Hepatocyte (in vitro differentiated cells): ENCODE measurements around the gene TTLL3. TPM values are rescaled to one million over a fixed set of nuclear protein-coding genes. Genes with fewer than 3 reads are reported as not detected.

Source experiments
- DNase-seq: peaks from one replicate; pipeline ENCODE4 v3.0.0-alpha.2; 2016; ENCODE audit warnings: low spot score
- H2AFZ ChIP-seq: fragments of 200-600 bp; sonication (generic); 2 replicates; pipeline ENCODE4 v1.6.0; 2016; ENCODE audit warnings: antibody characterized with exemption, mild to moderate bottlenecking
- H3K27ac ChIP-seq: fragments of 200-600 bp; sonication (generic); 2 replicates; pipeline ENCODE4 v1.5.1; 2016; ENCODE audit warnings: mild to moderate bottlenecking
- H3K27me3 ChIP-seq: fragments of 200-600 bp; sonication (generic); 2 replicates; pipeline ENCODE4 v1.6.1; 2016
- H3K36me3 ChIP-seq: fragments of 200-600 bp; sonication (generic); replicated peaks from 2 replicates; pipeline ENCODE4 v1.5.1; 2016; ENCODE audit warnings: low read depth; ENCODE audit not compliant: insufficient read depth
- H3K4me1 ChIP-seq: fragments of 200-600 bp; sonication (generic); 2 replicates; pipeline ENCODE4 v1.5.1; 2016; ENCODE audit warnings: mild to moderate bottlenecking, moderate library complexity; ENCODE audit not compliant: insufficient read depth
- H3K4me2 ChIP-seq: fragments of 200-600 bp; sonication (generic); 2 replicates; pipeline ENCODE4 v1.6.0; 2016
- H3K4me3 ChIP-seq: fragments of 200-600 bp; sonication (generic); 2 replicates; pipeline ENCODE4 v1.5.1; 2016; ENCODE audit warnings: mild to moderate bottlenecking
- H3K79me2 ChIP-seq: fragments of 200-600 bp; sonication (generic); 2 replicates; pipeline ENCODE4 v1.6.0; 2017; ENCODE audit warnings: mild to moderate bottlenecking
- H3K9me2 ChIP-seq: fragments of 200-600 bp; sonication (generic); replicated peaks from 2 replicates; pipeline ENCODE4 v1.6.0; 2017; ENCODE audit warnings: mild to moderate bottlenecking; ENCODE audit not compliant: insufficient read depth
- H3K9me3 ChIP-seq: fragments of 200-600 bp; sonication (generic); 2 replicates; pipeline ENCODE4 v1.5.1; 2016; ENCODE audit warnings: low read depth, mild to moderate bottlenecking
- H4K20me1 ChIP-seq: fragments of 200-600 bp; sonication (generic); 2 replicates; pipeline ENCODE4 v1.6.0; 2016; ENCODE audit warnings: mild to moderate bottlenecking; ENCODE audit not compliant: insufficient read depth, poor library complexity, severe bottlenecking
- CTCF ChIP-seq: fragments of 200-600 bp; sonication (generic); IDR thresholded peaks from 2 replicates; pipeline ENCODE4 v1.5.1; 2016; ENCODE audit warnings: antibody characterized with exemption, mild to moderate bottlenecking; ENCODE audit not compliant: poor library complexity
- EZH2 ChIP-seq: fragments of 200-600 bp; sonication (generic); IDR thresholded peaks from 2 replicates; pipeline ENCODE4 v1.6.1; 2016; ENCODE audit warnings: antibody characterized with exemption, mild to moderate bottlenecking, borderline replicate concordance
- EZH2phosphoT487 ChIP-seq: fragments of 200-600 bp; sonication (generic); IDR thresholded peaks from one replicate; pipeline ENCODE4 v1.6.1; 2018; ENCODE audit warnings: antibody characterized with exemption, mild to moderate bottlenecking, low read depth, moderate library complexity; ENCODE audit not compliant: unreplicated experiment, severe bottlenecking
- WGBS: methylation state at CpG from one replicate; pipeline ENCODE4 v1.1.6; 2016; ENCODE audit warnings: low lambda C conversion rate; ENCODE audit errors: missing lambda C conversion rate; 5-methylcytosine and 5-hydroxymethylcytosine counted together
- polyA plus RNA-seq: library from polyadenylated mRNA; unstranded; fragments of >200 nt; fragmentation: Nextera tagmentation; extraction: Ambion mirVana; gene quantifications from 2 replicates; pipeline ENCODE4 v1.2.1, GENCODE V29; 2016
- total RNA-seq: library from RNA; depleted of rRNA; stranded (reverse); fragments of >200 nt; gene quantifications from 2 replicates; pipeline ENCODE4 v1.2.3, GENCODE V29; 2014

The TTLL3 gene
- total and polyA plus RNA-seq, 2 experiments from 2014 or later, result 21.5 to 27.4 TPM

GRCh38 chr3:9776896-9777693, 33.0 kb upstream of the TTLL3 start:
- Histone ChIP-seq H2AFZ (no peak overlapping the region), H3K9me2 (no peaks in the 10 kb centered on the region), H3K9me3 (no peaks in the 10 kb centered on the region), H3K27ac (no peak overlapping the region), H3K4me1 (no peaks in the 10 kb centered on the region), H3K36me3 (no peaks in the 10 kb centered on the region), H4K20me1 (no peaks in the 10 kb centered on the region), H3K79me2 (no peaks in the 10 kb centered on the region), H3K4me3 (no peak overlapping the region), H3K27me3 (no peaks in the 10 kb centered on the region), H3K4me2 (no peak overlapping the region)
- 85% methylated on average over 5 of the region's 5 CpGs for WGBS
- no peak for DNase-seq
- no peak for TF ChIP-seq EZH2
- no peak for TF ChIP-seq CTCF
- no peak for TF ChIP-seq EZH2phosphoT487

GRCh38 chr3:9777694-9778021, 32.4 kb upstream of the TTLL3 start:
- Histone ChIP-seq H3K4me2 (no peak overlapping the region), H3K4me3 (no peak overlapping the region), H3K4me1 (no peaks in the 10 kb centered on the region), H4K20me1 (no peaks in the 10 kb centered on the region), H3K9me3 (no peaks in the 10 kb centered on the region), H3K27ac (no peak overlapping the region), H3K9me2 (no peaks in the 10 kb centered on the region), H3K79me2 (no peaks in the 10 kb centered on the region), H2AFZ (no peak overlapping the region), H3K27me3 (no peaks in the 10 kb centered on the region), H3K36me3 (no peaks in the 10 kb centered on the region)
- DNase-seq, result no peak
- TF ChIP-seq EZH2, result no peak
- no peak for TF ChIP-seq EZH2phosphoT487
- TF ChIP-seq CTCF, result no peak
- 100% methylated on average over 1 of the region's 1 CpG for WGBS

GRCh38 chr3:9778143-9779074, 31.7 kb upstream of the TTLL3 start:
- H3K36me3 ChIP-seq, result no peaks in the 10 kb centered on the region
- H3K4me2 ChIP-seq, result no peak overlapping the region
- TF ChIP-seq EZH2phosphoT487 (no peak), CTCF (no peak), EZH2 (no peak)
- no peaks in the 10 kb centered on the region for H4K20me1 ChIP-seq
- H3K79me2 ChIP-seq, result no peaks in the 10 kb centered on the region
- no peaks in the 10 kb centered on the region for H3K9me3 ChIP-seq
- no peaks in the 10 kb centered on the region for H3K9me2 ChIP-seq
- H3K27me3 ChIP-seq, result no peaks in the 10 kb centered on the region
- no peaks in the 10 kb centered on the region for H3K4me1 ChIP-seq
- H3K4me3 ChIP-seq, result no peak overlapping the region
- H3K27ac ChIP-seq, result no peak overlapping the region
- WGBS, result 86% methylated on average over 5 of the region's 5 CpGs
- DNase-seq, result no peak
- no peak overlapping the region for H2AFZ ChIP-seq
